ENCODE results near the gene PLCD3. TPM values are rescaled to one million over a fixed set of nuclear protein-coding genes. Genes with fewer than 3 reads are reported as not detected.

The PLCD3 gene
- total and polyA plus RNA-seq, 2 of the 13 experiments (the other 11 are each of a cell fraction or from before 2014, with no cell fraction given), result 11.3 to 39.1 TPM

GRCh38 chr17:45101883-45102811, 30.2 kb downstream of the PLCD3 start (continued):
- TF ChIP-seq FIP1L1 (IDR thresholded peaks at IDR 0.05; ENCODE audit: borderline replicate concordance, insufficient read depth, low read depth, low read length) (no peak), HOXA5 (CRISPR knock-in tag; IDR thresholded peaks at IDR 0.05) (0 out of 2 replicates have a peak, but pooled peaks have one; percentile 55), ZNF788 (CRISPR knock-in tag; IDR thresholded peaks at IDR 0.05; ENCODE audit: borderline replicate concordance) (0 out of 2 replicates have a peak, but pooled peaks have one; percentile 20), TRIM24 (CRISPR knock-in tag; IDR thresholded peaks at IDR 0.05) (no peak), SMC3 (IDR thresholded peaks at IDR 0.05; ENCODE audit: low read length) (peak; percentile 1; the same call in 1 of the 2 replicates), NFKB2 (CRISPR knock-in tag; IDR thresholded peaks at IDR 0.05; ENCODE audit: borderline replicate concordance) (no peak), CREBL2 (CRISPR knock-in tag; IDR thresholded peaks at IDR 0.05; ENCODE audit: borderline replicate concordance) (no peak), MEIS2 (CRISPR knock-in tag; IDR thresholded peaks at IDR 0.05) (peak; percentile 57; the same call in 1 of the 2 replicates), ARNT (IDR thresholded peaks at IDR 0.05) (no peak), KDM6A (CRISPR knock-in tag; IDR thresholded peaks at IDR 0.05; ENCODE audit: low read depth) (no peak), ZSCAN9 (CRISPR knock-in tag; IDR thresholded peaks at IDR 0.05; ENCODE audit: borderline replicate concordance) (0 out of 2 replicates have a peak, but pooled peaks have one; percentile 70), ZBTB7B (CRISPR knock-in tag; IDR thresholded peaks at IDR 0.05) (no peak; the same call in 1 of the 2 replicates), SPEN (CRISPR knock-in tag; IDR thresholded peaks at IDR 0.05; ENCODE audit: low read depth) (no peak), REL (CRISPR knock-in tag; conservative IDR thresholded peaks at IDR 0.05) (no peak), MLLT10 (CRISPR knock-in tag; IDR thresholded peaks at IDR 0.05) (0 out of 2 replicates have a peak, but pooled peaks have one; percentile 57), HIVEP1 (CRISPR knock-in tag; IDR thresholded peaks at IDR 0.05) (no peak), ZNF546 (CRISPR knock-in tag; conservative IDR thresholded peaks at IDR 0.05) (no peak), GATAD2A (CRISPR knock-in tag; IDR thresholded peaks at IDR 0.05) (peak; percentile 70), TEF (CRISPR knock-in tag; IDR thresholded peaks at IDR 0.05) (0 out of 2 replicates have a peak, but pooled peaks have one; percentile 42), RFX1 (IDR thresholded peaks at IDR 0.05) (no peak), ZNF607 (CRISPR knock-in tag; IDR thresholded peaks at IDR 0.05; ENCODE audit: borderline replicate concordance) (peak; percentile 28; the same call in 1 of the 2 replicates), NRL (CRISPR knock-in tag; IDR thresholded peaks at IDR 0.05; ENCODE audit: borderline replicate concordance) (no peak), ZFP62 (CRISPR knock-in tag; IDR thresholded peaks at IDR 0.05) (0 out of 2 replicates have a peak, but pooled peaks have one; percentile 18), ZSCAN31 (CRISPR knock-in tag; IDR thresholded peaks at IDR 0.05; ENCODE audit: low read depth) (no peak), ZNF777 (CRISPR knock-in tag; IDR thresholded peaks at IDR 0.05) (no peak), U2AF1 (optimal IDR thresholded peaks at IDR 0.05; ENCODE audit: low read depth, low read length) (no peak), SAFB2 (CRISPR knock-in tag; IDR thresholded peaks at IDR 0.05; ENCODE audit: borderline replicate concordance, low read depth) (no peak)
- TF ChIP-seq, protein P1, sequence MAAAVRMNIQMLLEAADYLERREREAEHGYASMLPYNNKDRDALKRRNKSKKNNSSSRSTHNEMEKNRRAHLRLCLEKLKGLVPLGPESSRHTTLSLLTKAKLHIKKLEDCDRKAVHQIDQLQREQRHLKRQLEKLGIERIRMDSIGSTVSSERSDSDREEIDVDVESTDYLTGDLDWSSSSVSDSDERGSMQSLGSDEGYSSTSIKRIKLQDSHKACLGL (CRISPR knock-in tag; IDR thresholded peaks at IDR 0.05), result no peak
- TF ChIP-seq, protein P2, sequence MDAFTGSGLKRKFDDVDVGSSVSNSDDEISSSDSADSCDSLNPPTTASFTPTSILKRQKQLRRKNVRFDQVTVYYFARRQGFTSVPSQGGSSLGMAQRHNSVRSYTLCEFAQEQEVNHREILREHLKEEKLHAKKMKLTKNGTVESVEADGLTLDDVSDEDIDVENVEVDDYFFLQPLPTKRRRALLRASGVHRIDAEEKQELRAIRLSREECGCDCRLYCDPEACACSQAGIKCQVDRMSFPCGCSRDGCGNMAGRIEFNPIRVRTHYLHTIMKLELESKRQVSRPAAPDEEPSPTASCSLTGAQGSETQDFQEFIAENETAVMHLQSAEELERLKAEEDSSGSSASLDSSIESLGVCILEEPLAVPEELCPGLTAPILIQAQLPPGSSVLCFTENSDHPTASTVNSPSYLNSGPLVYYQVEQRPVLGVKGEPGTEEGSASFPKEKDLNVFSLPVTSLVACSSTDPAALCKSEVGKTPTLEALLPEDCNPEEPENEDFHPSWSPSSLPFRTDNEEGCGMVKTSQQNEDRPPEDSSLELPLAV (CRISPR knock-in tag; conservative IDR thresholded peaks at IDR 0.05; ENCODE audit: low read depth), result no peak
